Muscle layer of colon (tissue), 2 donors: ENCODE data around the gene DCAF15.
A peak's percentile ranks its signal among the peaks of the same experiment; 100 is the strongest.
"Not testable (repeated sequence)": the region's sequence is repeated elsewhere in the genome, so short reads cannot be mapped to it uniquely, and the experiment has no call there.

Experiments
- H3K27ac ChIP-seq: one replicate; pipeline ENCODE4 v1.7.0; 2013; ENCODE audit warnings: low read depth, mild to moderate bottlenecking, low read length, moderate library complexity
- H3K27me3 ChIP-seq, 2 donors: one replicate each; pipeline ENCODE4 v1.7.0; 2013; ENCODE audit warnings: low read length in 2 of 2, mild to moderate bottlenecking in 2 of 2; ENCODE audit not compliant: insufficient read depth in 2 of 2, control insufficient read depth in 1 of 2
- H3K36me3 ChIP-seq: one replicate; pipeline ENCODE4 v1.7.0; 2013; ENCODE audit warnings: mild to moderate bottlenecking, low read length; ENCODE audit not compliant: insufficient read depth
- H3K4me1 ChIP-seq: one replicate; pipeline ENCODE4 v1.7.0; 2013; ENCODE audit warnings: mild to moderate bottlenecking, low read length; ENCODE audit not compliant: insufficient read depth
- H3K4me3 ChIP-seq, 2 donors: one replicate each; pipeline ENCODE4 v1.7.0; 2013; ENCODE audit warnings: low read length in 2 of 2, low read depth in 1 of 2, mild to moderate bottlenecking in 1 of 2, moderate library complexity in 1 of 2
- H3K9ac ChIP-seq: one replicate; pipeline ENCODE4 v1.7.0; 2013; ENCODE audit warnings: low read length
- H3K9me3 ChIP-seq: one replicate; pipeline ENCODE4 v1.7.0; 2013; ENCODE audit warnings: mild to moderate bottlenecking, low read length
- donor health status: abdominal sarcoma.
- donor health status: Adenocarcinoma of cecum.

Gene DCAF15

DNA sequence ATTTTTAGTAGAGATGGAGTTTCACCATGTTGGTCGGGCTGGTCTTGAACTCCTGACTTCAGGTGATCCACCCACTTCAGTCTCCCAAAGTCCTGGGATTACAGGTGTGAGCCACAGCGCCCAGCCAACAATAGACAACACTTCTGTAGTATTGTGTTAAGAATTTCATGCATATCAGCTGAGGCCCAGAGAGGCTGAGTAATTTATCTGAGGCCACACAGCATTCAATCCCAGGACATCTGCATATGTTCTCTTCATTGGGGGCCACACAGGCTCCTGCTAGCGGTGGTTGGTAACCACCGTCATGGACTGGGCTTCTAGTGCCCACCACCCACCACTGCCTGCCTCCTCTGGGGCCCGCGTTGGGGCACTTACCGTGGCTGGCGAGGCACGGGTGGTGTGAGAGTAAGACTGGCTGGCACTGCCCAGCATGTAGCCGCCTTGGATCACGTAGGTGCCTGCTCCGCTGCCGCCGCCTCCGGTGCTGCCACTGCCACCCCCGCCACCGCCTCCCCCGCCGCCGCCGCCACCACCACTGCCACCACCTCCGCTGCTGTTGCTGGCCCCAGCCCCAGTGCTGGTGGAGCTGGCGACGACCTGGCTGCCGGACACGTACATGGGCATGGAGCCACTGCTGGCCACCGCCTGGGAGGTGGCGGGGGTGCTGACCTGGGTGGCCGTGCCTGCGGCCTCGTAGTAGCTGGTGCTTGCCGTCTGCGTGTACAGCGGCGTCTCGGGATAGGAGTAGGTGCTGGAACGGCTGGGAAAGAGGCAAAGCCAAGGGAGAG, 20.3 kb downstream of the DCAF15 start:
- no peak overlapping the region for H3K27ac ChIP-seq
- H3K4me3 ChIP-seq = no peak overlapping the region
- no peaks in the 10 kb centered on the region for H3K9me3 ChIP-seq
- no peaks in the 10 kb centered on the region for H3K27me3 ChIP-seq
- H3K4me1 ChIP-seq = no peaks in the 10 kb centered on the region
- peaks cover 4% of the 10 kb centered on the region for H3K36me3 ChIP-seq
- no peak overlapping the region for H3K9ac ChIP-seq

GRCh38 chr19:13973479-13973878, 21.2 kb downstream of the DCAF15 start:
- not testable (repeated sequence) for H3K27ac ChIP-seq

DNA sequence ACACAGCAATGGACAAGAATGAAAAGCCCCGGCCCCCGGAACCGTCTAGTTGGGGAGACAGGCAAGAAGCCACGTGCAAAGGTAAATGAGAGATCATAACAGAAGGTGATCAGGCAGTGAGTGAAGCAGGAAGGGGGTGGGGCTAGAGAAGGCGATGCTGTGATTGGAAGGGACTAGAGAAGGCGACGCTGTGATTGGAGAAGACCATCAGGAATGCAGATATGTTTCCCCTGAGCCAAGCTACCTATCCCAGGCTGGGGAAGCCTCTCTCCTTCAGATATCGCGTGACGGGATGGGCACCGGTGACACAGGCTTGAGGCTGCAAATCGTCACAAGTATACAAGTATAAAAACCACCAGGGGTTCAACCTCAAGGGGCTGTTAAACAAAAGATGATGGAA, 21.8 kb downstream of the DCAF15 start:
- H3K27me3 ChIP-seq = no peaks in the 10 kb centered on the region
- peaks cover 4% of the 10 kb centered on the region for H3K36me3 ChIP-seq
- no peak overlapping the region for H3K4me3 ChIP-seq
- no peaks in the 10 kb centered on the region for H3K9me3 ChIP-seq
- no peak overlapping the region for H3K9ac ChIP-seq
- no peak overlapping the region for H3K27ac ChIP-seq
- H3K4me1 ChIP-seq = peaks cover under 1% of the 10 kb centered on the region

More at GRCh38 chr19:13973479-13973878, 21.2 kb downstream of the DCAF15 start:
- H3K27me3 ChIP-seq, H3K4me3 ChIP-seq, H3K9ac ChIP-seq, H3K36me3 ChIP-seq, H3K9me3 ChIP-seq, H3K4me1 ChIP-seq: not testable (repeated sequence)

GRCh38 chr19:13975870-13976269, 23.6 kb downstream of the DCAF15 start:
- Histone ChIP-seq H3K27me3 (no peaks in the 10 kb centered on the region), H3K36me3 (peaks cover 4% of the 10 kb centered on the region), H3K27ac (no peak overlapping the region), H3K9ac (no peak overlapping the region), H3K4me1 (peaks cover 5% of the 10 kb centered on the region), H3K4me3 (no peak overlapping the region), H3K9me3 (no peaks in the 10 kb centered on the region)

- Histone ChIP-seq H3K9ac (no peak overlapping the region), H3K4me3 (no peak overlapping the region), H3K27ac (no peak overlapping the region), H3K36me3 (no peaks in the 10 kb centered on the region), H3K9me3 (no peaks in the 10 kb centered on the region), H3K27me3 (no peaks in the 10 kb centered on the region), H3K4me1 (peaks cover 5% of the 10 kb centered on the region)
Observed at GRCh38 chr19:13976446-13976845, 24.1 kb downstream of the DCAF15 start.

GRCh38 chr19:13977803-13978202, 25.5 kb downstream of the DCAF15 start:
- Histone ChIP-seq H3K4me1 (peaks cover 5% of the 10 kb centered on the region), H3K9ac (no peak overlapping the region), H3K27me3 (no peaks in the 10 kb centered on the region), H3K27ac (no peak overlapping the region), H3K4me3 (no peak overlapping the region), H3K36me3 (no peaks in the 10 kb centered on the region), H3K9me3 (no peaks in the 10 kb centered on the region)

GRCh38 chr19:13978351-13979243, 26.3 kb downstream of the DCAF15 start:
- H3K9me3 ChIP-seq = no peaks in the 10 kb centered on the region
- H3K27ac ChIP-seq = peak overlapping the region; percentile 34
- no peak overlapping the region for H3K9ac ChIP-seq
- peaks cover 5% of the 10 kb centered on the region for H3K4me1 ChIP-seq
- no peaks in the 10 kb centered on the region for H3K27me3 ChIP-seq
- peak overlapping the region; percentile 33 to 41 for H3K4me3 ChIP-seq
- H3K36me3 ChIP-seq = no peaks in the 10 kb centered on the region

DNA sequence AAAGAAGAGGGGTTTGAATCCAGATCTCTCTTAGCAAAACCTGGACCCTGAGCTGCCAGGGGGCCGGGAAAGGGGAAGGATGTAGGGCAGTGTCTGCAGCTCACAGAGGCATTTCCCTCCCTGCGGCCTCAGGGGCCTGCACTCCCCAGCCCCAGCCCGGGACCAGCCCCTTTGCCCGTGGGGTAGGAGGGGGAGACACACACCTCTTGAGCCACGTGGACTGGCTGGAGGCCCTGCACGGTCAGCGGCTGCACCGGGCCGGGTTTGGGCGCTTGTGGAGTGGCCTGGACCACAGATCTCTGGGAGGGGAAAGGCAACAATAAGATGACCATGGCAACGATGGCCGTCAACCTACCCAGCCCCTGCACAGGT, 26.9 kb downstream of the DCAF15 start:
- no peak overlapping the region for H3K9ac ChIP-seq
- no peaks in the 10 kb centered on the region for H3K9me3 ChIP-seq
- H3K36me3 ChIP-seq = no peaks in the 10 kb centered on the region
- H3K27ac ChIP-seq = peak overlapping the region; percentile 34
- H3K27me3 ChIP-seq = no peaks in the 10 kb centered on the region
- peak overlapping the region; percentile 33 to 41 for H3K4me3 ChIP-seq
- H3K4me1 ChIP-seq = peaks cover 5% of the 10 kb centered on the region

DNA sequence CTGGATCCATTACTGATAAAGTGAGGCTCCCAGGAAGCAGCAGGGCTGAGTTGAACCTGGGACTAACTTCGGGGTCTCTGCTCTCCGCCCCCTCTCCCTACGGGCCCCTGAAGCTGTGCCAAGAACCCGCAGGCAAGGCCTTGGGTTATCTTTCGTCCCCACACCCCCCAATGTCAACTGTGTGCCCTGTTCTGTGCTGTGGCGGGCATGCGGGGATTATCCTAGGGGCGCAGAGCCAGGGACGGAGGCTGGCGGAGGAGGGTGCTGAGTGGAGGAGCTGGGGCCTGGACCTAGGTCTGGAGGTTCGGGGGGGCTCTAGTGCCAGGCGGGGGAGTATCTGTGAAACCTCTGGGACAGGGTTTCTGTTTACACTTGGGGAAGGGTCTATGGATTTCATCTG, 27.4 kb downstream of the DCAF15 start:
- H3K27ac ChIP-seq = no peak overlapping the region
- no peak overlapping the region for H3K4me3 ChIP-seq
- H3K9me3 ChIP-seq = no peaks in the 10 kb centered on the region
- H3K4me1 ChIP-seq = peaks cover 5% of the 10 kb centered on the region
- H3K27me3 ChIP-seq = no peaks in the 10 kb centered on the region
- H3K36me3 ChIP-seq = no peaks in the 10 kb centered on the region
- no peak overlapping the region for H3K9ac ChIP-seq

- Histone ChIP-seq H3K27ac (no peak overlapping the region), H3K9me3 (no peaks in the 10 kb centered on the region), H3K36me3 (no peaks in the 10 kb centered on the region), H3K9ac (no peak overlapping the region), H3K4me1 (peaks cover 5% of the 10 kb centered on the region), H3K27me3 (no peaks in the 10 kb centered on the region), H3K4me3 (no peak overlapping the region)
Observed at GRCh38 chr19:13980340-13980739, 28.0 kb downstream of the DCAF15 start.

GRCh38 chr19:13981021-13981420, 28.7 kb downstream of the DCAF15 start:
- Histone ChIP-seq H3K36me3 (no peaks in the 10 kb centered on the region), H3K9me3 (no peaks in the 10 kb centered on the region), H3K4me3 (no peak overlapping the region), H3K4me1 (peaks cover 8% of the 10 kb centered on the region), H3K27ac (no peak overlapping the region), H3K27me3 (no peaks in the 10 kb centered on the region), H3K9ac (no peak overlapping the region)
